Endothelial cell of umbilical vein (primary cell): ENCODE measurements around the gene HTR3E. TPM values are rescaled to one million over a fixed set of nuclear protein-coding genes. Genes with fewer than 3 reads are reported as not detected.

ENCODE experiments used
- BruUV-seq: library from RNA; stranded (reverse); fragments of 400-500 nt; replicated peaks from 2 replicates; lab custom pipeline; 2021; lab: Mats Ljungman, UMichigan
- CTCF ChIA-PET: fragments of 300-600, 350-600 bp; sonication (Branson Sonifier 250); formaldehyde crosslinking; loops from one replicate; lab custom pipeline; 2021; ENCODE audit warnings: antibody characterized with exemption, inconsistent platforms; lab: Charles Lee
- POLR2A ChIA-PET: fragments of 300-600, 350-600 bp; sonication (Branson Sonifier 250); formaldehyde crosslinking; loops from one replicate; lab custom pipeline; 2021; ENCODE audit warnings: antibody characterized with exemption, inconsistent platforms; lab: Charles Lee
- DNase-seq: peaks from one replicate; pipeline ENCODE4 v3.0.0-alpha.2; 2011; ENCODE audit warnings: low read depth, low spot score
- FAIRE-seq: peaks from 2 replicates; lab custom pipeline; 2011; peaks lifted over from hg19 to GRCh38; lab: Jason Lieb, UNC
- H2AFZ ChIP-seq: 2 replicates; pipeline ENCODE4 v1.6.0; 2012; ENCODE audit warnings: low read depth, low read length, control low read depth, inconsistent platforms
- H3K27ac ChIP-seq: 2 replicates; pipeline ENCODE4 v1.5.1; 2011; ENCODE audit warnings: low read depth, mild to moderate bottlenecking, control low read depth, low read length, moderate library complexity; ENCODE audit not compliant: insufficient read depth
- H3K27me3 ChIP-seq, 2 experiments: 2 replicates each; pipeline versions ENCODE4 v1.6.0 to v1.6.1; 2011; ENCODE audit warnings: low read length in 2 of 2, mixed read lengths in 1 of 2; ENCODE audit not compliant: control insufficient read depth in 2 of 2, insufficient read depth in 2 of 2
- H3K36me3 ChIP-seq, 2 experiments: 2 replicates in 1 of 2; 3 replicates in 1 of 2; pipeline ENCODE4 v1.5.1; 2011; ENCODE audit warnings: low read length in 2 of 2, mild to moderate bottlenecking in 1 of 2, moderate library complexity in 1 of 2; ENCODE audit not compliant: control insufficient read depth in 2 of 2, insufficient read depth in 2 of 2; ENCODE audit errors: extremely low read depth in 1 of 2
- H3K4me1 ChIP-seq: 3 replicates; pipeline ENCODE4 v1.5.1; 2011; ENCODE audit warnings: mild to moderate bottlenecking, low read length; ENCODE audit not compliant: control insufficient read depth, insufficient read depth; ENCODE audit errors: extremely low read depth
- H3K4me2 ChIP-seq: 2 replicates; pipeline ENCODE4 v1.6.1; 2011; ENCODE audit warnings: low read length, control low read depth, mixed read lengths; ENCODE audit not compliant: insufficient read depth
- H3K4me3 ChIP-seq, 3 experiments: fragments of 200-600 bp in 1 of 3; sonication (generic), shearing (Covaris generic) in 1 of 3; replicated peaks in 1 of 3; 2 replicates each; pipeline ENCODE4 v1.5.1; 2011 to 2016; ENCODE audit warnings: control low read depth in 3 of 3, low read length in 3 of 3, mild to moderate bottlenecking in 2 of 3, inconsistent platforms in 1 of 3, low read depth in 1 of 3, moderate library complexity in 1 of 3; ENCODE audit not compliant: insufficient read depth in 1 of 3
- H3K79me2 ChIP-seq: 2 replicates; pipeline ENCODE4 v1.6.0; 2012; ENCODE audit warnings: low read length, inconsistent platforms; ENCODE audit not compliant: control insufficient read depth, insufficient read depth
- H3K9ac ChIP-seq: replicated peaks from 2 replicates; pipeline ENCODE3; 2011; ENCODE audit warnings: low read length, control low read depth; ENCODE audit not compliant: insufficient read depth; ENCODE audit errors: extremely low read depth
- H3K9me1 ChIP-seq: replicated peaks from 3 replicates; pipeline ENCODE4 v1.6.0; 2011; ENCODE audit warnings: mild to moderate bottlenecking, low read length; ENCODE audit not compliant: control insufficient read depth, insufficient read depth; ENCODE audit errors: extremely low read depth
- H3K9me3 ChIP-seq: replicated peaks from 2 replicates; pipeline ENCODE4 v1.5.1; 2012; ENCODE audit warnings: low read length, inconsistent platforms; ENCODE audit not compliant: control insufficient read depth, insufficient read depth
- H4K20me1 ChIP-seq: replicated peaks from 2 replicates; pipeline ENCODE3; 2011; ENCODE audit warnings: mild to moderate bottlenecking, low read length; ENCODE audit not compliant: control insufficient read depth, insufficient read depth; ENCODE audit errors: extremely low read depth
- CTCF ChIP-seq, 2 donors: IDR thresholded peaks; 1 replicate in 1 of 2; 2 replicates in 1 of 2; pipeline ENCODE4 v1.5.1; 2011; ENCODE audit warnings: low read length in 2 of 2, mild to moderate bottlenecking in 2 of 2, moderate library complexity in 2 of 2, control low read depth in 1 of 2, inconsistent platforms in 1 of 2, low read depth in 1 of 2; ENCODE audit not compliant: insufficient read depth in 1 of 2; ENCODE audit errors: extremely low read depth in 1 of 2
- EZH2 ChIP-seq: IDR thresholded peaks from 2 replicates; pipeline ENCODE4 v1.6.1; 2012; ENCODE audit warnings: borderline replicate concordance, low read depth, mild to moderate bottlenecking, moderate library complexity, low read length, inconsistent platforms; ENCODE audit not compliant: severe bottlenecking
- FOS ChIP-seq: IDR thresholded peaks from 2 replicates; pipeline ENCODE4 v1.6.1; 2011; ENCODE audit warnings: mild to moderate bottlenecking, low read length, moderate library complexity, borderline replicate concordance; ENCODE audit not compliant: insufficient read depth
- GATA2 ChIP-seq: IDR thresholded peaks from 2 replicates; pipeline ENCODE4 v1.7.0; 2011; ENCODE audit warnings: low read depth, mild to moderate bottlenecking, moderate library complexity, mixed read lengths, low read length; ENCODE audit not compliant: insufficient read length, insufficient read depth
- JUN ChIP-seq: IDR thresholded peaks from 2 replicates; pipeline ENCODE4 v1.6.1; 2011; ENCODE audit warnings: borderline replicate concordance, low read depth; ENCODE audit not compliant: insufficient read length, insufficient read depth
- MYC ChIP-seq: IDR thresholded peaks from one replicate; pipeline ENCODE4 v1.6.1; 2011; ENCODE audit warnings: mild to moderate bottlenecking, low read depth, low read length
- POLR2A ChIP-seq: IDR thresholded peaks from 2 replicates; pipeline ENCODE4 v1.6.1; 2012; ENCODE audit warnings: low read depth, mild to moderate bottlenecking, control low read depth, low read length
- POLR2AphosphoS5 ChIP-seq: IDR thresholded peaks from 2 replicates; pipeline ENCODE4 v1.6.1; 2012; ENCODE audit warnings: low read depth, mild to moderate bottlenecking, control low read depth, low read length, moderate library complexity; ENCODE audit not compliant: insufficient read depth
- dilution Hi-C: fragments of 300-500 bp; cut with MboI; formaldehyde crosslinking; loops from one replicate; pipeline ENCODE4 v1.15.0; 2019; ENCODE audit warnings: low sequenced_read_pairs; ENCODE audit not compliant: extremely low pct_ligation_motif_present
- intact Hi-C: fragments of 100-400 bp; cut with micrococcal nuclease; formaldehyde crosslinking; loops from one replicate; pipeline ENCODE4 v1.10.0; 2022
- polyA plus RNA-seq, 4 experiments: library from polyadenylated mRNA; depleted of rRNA in 3 of 4; stranded (reverse) in 3 of 4; unstranded in 1 of 4; fragments of >200 nt; gene quantifications; 2 replicates each; pipeline versions ENCODE4 v1.2.1 to v1.2.3, GENCODE V29; 2011 to 2012; ENCODE audit warnings: missing spikeins in 1 of 4
- total RNA-seq: library from RNA; stranded (reverse); gene quantifications from 2 replicates; pipeline ENCODE4 v1.2.3, GENCODE V29; 2021
- TF ChIP-seq, protein P1 (sequence below): IDR thresholded peaks from 2 replicates; pipeline ENCODE4 v1.6.1; 2011; ENCODE audit not compliant: insufficient read depth, insufficient read length

HTR3E gene
- total and polyA plus RNA-seq, 2 donors (not counting 3 experiments of a cell fraction or from before 2014, with no cell fraction given), result not detected

GRCh38 chr3:184058029-184058428, 38.8 kb upstream of the HTR3E start:
- dilution Hi-C loops (no loop called here), intact Hi-C loops (no loop called here)
- DNase-seq, result no peak
- ChIA-PET CTCF (interaction anchor here (1.3 kb wide), 1 partner anchor 9 kb away, joined by 3 read pairs; no protein-coding TSS in a partner anchor), POLR2A (no interaction called here)
- Histone ChIP-seq H3K9me3 (no peaks in the 10 kb centered on the region), H4K20me1 (no peaks in the 10 kb centered on the region), H3K9me1 (no peaks in the 10 kb centered on the region), H3K4me3 (no peak overlapping the region), H3K27me3 (peaks cover 3 to 5% of the 10 kb centered on the region in 2 experiments), H2AFZ (no peak overlapping the region), H3K4me1 (no peaks in the 10 kb centered on the region), H3K4me2 (no peak overlapping the region), H3K27ac (no peak overlapping the region), H3K36me3 (no peaks in the 10 kb centered on the region), H3K9ac (no peak overlapping the region), H3K79me2 (no peaks in the 10 kb centered on the region)
- BruUV-seq, result no TSS peak
- no peak for TF ChIP-seq GATA2
- TF ChIP-seq FOS, result no peak
- no peak for TF ChIP-seq MYC
- TF ChIP-seq, protein P1, sequence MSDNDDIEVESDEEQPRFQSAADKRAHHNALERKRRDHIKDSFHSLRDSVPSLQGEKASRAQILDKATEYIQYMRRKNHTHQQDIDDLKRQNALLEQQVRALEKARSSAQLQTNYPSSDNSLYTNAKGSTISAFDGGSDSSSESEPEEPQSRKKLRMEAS, result no peak
- no peak for TF ChIP-seq CTCF (IDR thresholded peaks at IDR 0.05; ENCODE audit: extremely low read depth in 1 of 2, insufficient read depth in 1 of 2, low read depth in 1 of 2, low read length in 2 of 2)
- TF ChIP-seq POLR2AphosphoS5, result no peak
- no peak for TF ChIP-seq JUN
- TF ChIP-seq POLR2A, result no peak
- TF ChIP-seq EZH2, result no peak
- FAIRE-seq, result no peak
